ENCODE measurements around the gene CCN5. TPM values are rescaled to one million over a fixed set of nuclear protein-coding genes. Genes with fewer than 3 reads are reported as not detected.
"Not testable (repeated sequence)": the region's sequence is repeated elsewhere in the genome, so short reads cannot be mapped to it uniquely, and the experiment has no call there.

Gene CCN5
- total RNA-seq, 1 donor from 2014 or later, result not detected

GRCh38 chr20:44694159-44694558, 21.0 kb upstream of the CCN5 start:
- intact Hi-C loops (cut with micrococcal nuclease), result no loop called here

DNA sequence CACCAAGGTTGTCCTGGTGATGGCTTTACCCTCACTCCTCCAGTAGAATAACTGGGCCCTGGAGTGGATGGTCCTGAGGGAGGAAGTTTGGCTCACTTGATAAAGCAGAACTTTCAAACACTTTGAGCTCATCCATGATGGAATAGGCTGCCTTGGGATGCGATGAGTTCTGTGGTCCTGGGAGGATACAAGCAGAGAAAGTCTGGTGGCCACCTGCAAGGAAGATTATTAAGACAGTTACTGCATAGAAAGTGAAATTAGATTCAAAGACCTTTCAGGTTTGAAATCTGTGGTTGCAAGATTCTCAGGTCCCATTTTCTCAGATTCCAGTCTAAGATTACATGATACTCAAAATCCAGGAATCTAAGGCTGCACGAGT, 19.9 kb upstream of the CCN5 start:
- intact Hi-C loops (cut with micrococcal nuclease), result no loop called here

DNA sequence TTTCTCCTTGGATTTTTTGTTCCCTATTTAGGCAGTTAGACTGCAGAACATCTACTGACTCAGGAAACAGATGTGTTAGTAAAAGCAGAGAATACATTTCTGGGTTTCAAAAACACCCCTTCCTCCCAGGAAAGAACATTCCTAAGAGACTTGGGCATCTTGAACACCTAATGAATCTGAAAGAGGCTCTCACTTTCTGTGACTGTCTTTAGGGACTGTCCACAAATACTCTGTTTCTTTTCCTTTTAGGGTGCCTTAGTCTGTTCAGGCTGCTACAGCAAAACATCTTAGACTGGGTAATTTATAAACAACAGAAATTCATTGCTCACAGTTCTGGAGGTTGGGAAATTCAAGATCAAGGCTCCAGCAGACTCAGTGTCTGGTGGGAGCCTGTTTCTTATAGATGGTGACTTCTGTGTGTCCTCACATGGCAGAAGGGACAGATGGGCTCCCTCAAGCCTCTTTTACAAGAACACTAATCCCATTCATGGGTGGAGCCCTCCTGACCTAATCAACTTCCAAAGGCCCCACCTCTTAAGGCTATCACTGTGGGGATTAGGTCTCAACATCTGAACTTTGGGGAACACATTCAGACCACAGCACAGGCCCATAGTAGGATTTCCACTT, 19.4 kb upstream of the CCN5 start:
- intact Hi-C loops (cut with micrococcal nuclease), result no loop called here

DNA sequence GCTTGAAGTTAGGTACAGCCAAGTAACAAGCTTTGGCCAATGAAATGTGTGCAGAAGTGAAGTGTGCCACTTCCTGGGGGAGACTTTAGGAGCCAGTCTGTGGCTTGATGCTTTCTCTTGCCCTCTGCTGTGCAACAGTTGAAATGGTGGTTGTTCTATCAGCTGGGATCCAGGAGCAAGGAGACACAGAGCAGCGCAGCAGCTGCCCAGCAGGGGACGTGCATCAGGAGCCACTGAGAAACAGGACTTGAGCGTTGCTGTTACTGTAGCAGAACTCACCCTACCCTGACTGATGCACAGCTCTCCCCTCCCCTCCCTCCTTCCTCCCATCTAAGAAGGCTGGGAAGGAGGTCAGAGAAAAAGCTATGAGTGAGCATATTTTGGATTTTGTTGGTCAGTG, 18.9 kb upstream of the CCN5 start:
- intact Hi-C loops (cut with micrococcal nuclease), result no loop called here

GRCh38 chr20:44697041-44697440, 18.1 kb upstream of the CCN5 start:
- intact Hi-C loops (cut with micrococcal nuclease), result not testable (repeated sequence)

GRCh38 chr20:44698351-44698750, 16.8 kb upstream of the CCN5 start:
- intact Hi-C loops (cut with micrococcal nuclease), result no loop called here

DNA sequence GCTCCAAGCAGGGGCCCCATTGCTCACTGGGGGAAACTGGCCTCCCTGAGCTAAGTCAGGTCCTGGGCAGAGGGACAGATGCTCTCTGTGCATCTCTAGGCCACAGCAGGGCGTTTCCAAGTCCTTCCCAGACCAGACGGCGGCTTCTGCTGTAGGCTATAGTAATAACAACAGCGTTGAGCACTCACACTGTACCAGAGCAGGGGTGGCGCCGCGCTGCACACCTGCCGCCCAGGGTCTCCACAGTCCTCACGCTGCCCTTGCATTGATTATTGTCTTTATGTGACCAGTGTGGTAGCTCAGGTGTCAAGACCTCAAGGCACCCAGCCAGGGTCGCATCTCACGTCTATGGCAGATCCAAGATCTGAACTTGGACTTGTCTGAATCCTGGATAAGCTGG, 14.9 kb upstream of the CCN5 start:
- intact Hi-C loops (cut with micrococcal nuclease), result no loop called here

DNA sequence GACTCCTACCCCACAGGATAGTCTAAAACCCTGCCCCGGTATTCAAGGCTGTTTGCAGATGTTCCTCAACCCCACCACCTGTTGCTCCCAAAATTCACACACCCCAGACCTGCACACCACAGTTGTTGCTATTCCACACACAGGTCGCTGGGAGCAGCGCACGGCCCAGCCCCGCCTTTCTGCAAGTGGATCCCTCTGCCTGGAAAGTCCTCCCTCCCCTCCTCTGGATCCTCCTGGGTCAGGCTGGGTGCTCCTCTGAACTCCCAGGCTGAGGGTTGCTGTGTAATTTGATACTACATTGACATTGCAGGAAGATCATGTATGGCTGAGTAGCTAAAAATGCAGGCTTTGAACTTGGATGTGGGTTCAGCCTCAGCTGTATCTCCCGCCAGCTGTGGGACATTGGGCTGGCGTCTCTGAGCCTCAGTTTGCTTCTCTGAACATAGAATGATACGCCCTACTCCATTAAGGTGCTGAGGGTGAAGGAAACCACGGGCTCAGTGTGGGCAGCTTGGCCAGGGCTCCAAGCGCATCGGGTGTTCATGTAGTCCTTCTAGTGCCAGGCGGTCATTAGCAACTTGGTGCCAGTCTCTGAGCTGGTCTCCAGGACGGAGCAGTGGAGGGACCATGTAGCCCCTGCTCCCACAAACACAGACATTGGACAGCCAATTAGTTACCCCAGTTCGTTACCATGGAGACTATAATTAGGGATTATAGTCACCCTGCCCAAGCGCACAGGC, 13.9 kb upstream of the CCN5 start:
- intact Hi-C loops (cut with micrococcal nuclease), result no loop called here

- intact Hi-C loops (cut with micrococcal nuclease), result no loop called here
Observed at GRCh38 chr20:44701858-44702256, 13.3 kb upstream of the CCN5 start.

GRCh38 chr20:44702776-44703175, 12.4 kb upstream of the CCN5 start:
- intact Hi-C loops (cut with micrococcal nuclease), result no loop called here

GRCh38 chr20:44703183-44703925, 11.8 kb upstream of the CCN5 start:
- intact Hi-C loops (cut with micrococcal nuclease), result no loop called here

DNA sequence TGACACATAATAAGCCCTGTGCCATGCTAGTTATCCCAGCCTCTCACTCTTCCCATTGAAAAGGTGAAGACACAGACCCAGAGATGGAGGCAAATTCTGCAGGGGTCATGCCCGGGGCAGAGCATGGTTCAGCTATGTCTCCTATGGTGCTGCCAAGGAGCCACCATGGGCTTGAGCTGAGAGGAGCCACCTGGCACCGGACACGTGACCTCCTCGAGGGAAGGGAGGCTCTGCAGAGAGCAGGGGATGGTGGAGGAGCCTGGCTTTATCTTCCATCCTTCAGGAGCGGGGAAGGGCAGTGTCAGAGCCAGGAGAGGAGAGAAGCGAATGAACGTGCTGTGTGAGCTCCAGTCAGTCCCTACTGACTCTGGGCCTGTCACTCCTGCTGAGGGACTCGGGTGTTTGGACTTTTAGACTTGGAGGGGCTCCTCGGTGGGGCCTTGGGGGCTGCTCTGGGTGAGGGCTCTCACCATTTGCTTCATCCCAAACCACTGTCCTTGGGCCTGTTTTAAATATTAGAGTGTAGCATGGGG, 11.1 kb upstream of the CCN5 start:
- intact Hi-C loops (cut with micrococcal nuclease), result no loop called here

DNA sequence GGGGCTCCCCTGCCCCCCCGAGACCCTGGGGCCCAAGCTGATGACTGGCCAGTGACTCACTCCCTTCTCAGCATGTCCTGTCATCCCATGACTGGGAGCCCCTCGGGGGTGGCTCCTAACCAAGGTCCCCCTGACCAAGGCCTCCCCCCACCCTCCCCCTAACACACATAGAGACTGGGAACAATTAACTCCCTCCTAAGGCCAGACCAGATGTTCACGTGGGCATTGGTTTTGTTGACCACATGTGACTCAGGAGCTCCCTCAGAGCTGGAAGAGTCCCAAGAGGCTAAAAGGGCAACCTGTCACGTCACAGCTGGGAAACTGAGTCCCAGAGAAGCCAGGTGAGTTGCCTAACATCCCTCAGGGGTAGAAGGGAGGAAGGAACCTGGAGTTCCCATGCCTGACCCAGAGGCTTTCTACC, 10.6 kb upstream of the CCN5 start:
- intact Hi-C loops (cut with micrococcal nuclease), result no loop called here

- intact Hi-C loops (cut with micrococcal nuclease), result no loop called here
Observed at GRCh38 chr20:44705364-44706094, 9.6 kb upstream of the CCN5 start.

DNA sequence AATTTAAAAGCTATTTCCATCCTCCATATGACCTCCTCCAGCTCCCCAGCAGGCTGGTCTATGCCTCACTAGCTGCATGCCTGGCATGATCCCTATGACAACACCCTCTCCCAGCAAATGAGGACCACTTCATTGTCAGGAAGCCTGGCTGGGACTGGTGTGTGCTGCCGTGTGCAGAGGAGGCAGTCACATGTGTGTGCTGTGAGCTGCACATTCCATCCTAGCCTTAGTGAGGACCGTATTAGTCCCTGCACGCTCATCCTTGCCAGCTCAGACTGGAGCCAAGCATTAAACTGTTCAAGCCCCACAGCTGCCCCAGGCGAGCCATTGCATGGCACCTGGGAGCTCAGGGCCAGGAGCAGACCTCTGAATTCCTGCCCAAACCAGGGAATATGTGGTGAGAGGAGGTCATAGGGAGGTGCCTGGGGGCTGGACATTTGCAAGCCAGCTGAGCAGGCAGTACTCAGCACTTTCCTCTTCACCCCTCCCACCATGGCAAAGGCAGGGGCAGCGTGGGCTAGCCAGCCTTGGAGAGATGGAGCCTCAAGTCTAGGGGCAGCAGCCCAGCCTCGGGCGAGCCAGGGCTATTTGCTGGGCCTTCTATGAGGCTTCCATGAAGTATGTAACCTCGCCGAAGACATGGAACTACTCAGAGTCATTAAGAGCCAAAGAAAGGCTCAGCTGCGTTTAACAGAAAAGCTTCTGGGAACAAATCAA, 8.7 kb upstream of the CCN5 start:
- intact Hi-C loops (cut with micrococcal nuclease), result no loop called here

DNA sequence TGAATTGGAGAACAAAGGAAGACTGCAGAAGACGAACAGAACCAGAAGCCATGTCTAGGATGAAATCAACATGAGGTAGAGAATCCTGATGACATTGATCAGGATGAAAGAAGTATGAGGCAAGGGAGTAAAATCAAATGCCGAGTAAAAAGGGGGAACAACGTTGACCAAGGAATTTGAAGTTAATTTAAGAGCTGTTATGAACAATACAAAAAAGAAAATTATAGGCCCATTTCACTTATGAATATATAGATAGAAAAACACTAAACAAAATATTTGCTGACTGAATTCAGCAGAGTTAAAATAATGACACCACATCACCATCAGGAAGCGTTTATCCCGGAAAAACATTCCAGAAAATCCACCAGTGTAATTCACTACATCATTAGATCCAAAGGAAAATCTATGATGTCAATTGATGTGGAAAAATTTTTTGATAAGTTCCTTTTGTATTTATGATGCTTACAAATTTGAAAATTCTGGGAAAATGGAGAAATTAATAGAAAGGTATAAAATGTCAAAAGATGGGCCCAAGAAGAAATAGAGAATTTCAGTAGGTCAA, 8.1 kb upstream of the CCN5 start:
- intact Hi-C loops (cut with micrococcal nuclease), result no loop called here

GRCh38 chr20:44709380-44709779, 5.8 kb upstream of the CCN5 start:
- intact Hi-C loops (cut with micrococcal nuclease), result no loop called here

GRCh38 chr20:44709797-44710196, 5.4 kb upstream of the CCN5 start:
- intact Hi-C loops (cut with micrococcal nuclease), result no loop called here

DNA sequence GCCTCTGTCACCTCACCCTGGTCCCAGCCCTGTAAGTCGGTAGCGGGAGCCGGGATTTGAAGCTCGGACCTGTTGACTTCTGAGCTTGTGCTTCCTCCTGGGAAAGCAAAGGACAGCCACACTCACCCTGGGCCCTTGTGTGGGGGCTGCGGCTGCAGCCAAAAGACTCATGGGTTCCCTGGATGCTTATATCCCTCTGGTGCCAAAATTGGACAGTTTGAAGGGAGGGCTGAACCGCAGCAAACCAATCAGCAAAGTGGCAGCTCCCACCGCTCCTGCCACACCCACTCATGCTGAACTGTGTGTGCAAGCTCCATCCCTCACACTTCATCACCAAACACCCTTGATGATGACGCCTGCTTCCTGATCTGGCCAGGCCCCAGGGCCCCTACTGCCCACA, 3.9 kb upstream of the CCN5 start:
- intact Hi-C loops (cut with micrococcal nuclease), result no loop called here

- intact Hi-C loops (cut with micrococcal nuclease), result no loop called here
Observed at GRCh38 chr20:44714102-44714700, 968 bp upstream of the CCN5 start.

Measured in T-helper 1 cell treated with Interleukin-12 subunit alpha and Interleukin-12 subunit beta and Interleukin-4 antibody, amounts not matched to agents 30 ng/mL and 1 ng/mL, for 36 hours (primary cell).